HepG2 (cell line): ENCODE data around the gene CDHR5. TPM values are rescaled to one million over a fixed set of nuclear protein-coding genes. Genes with fewer than 3 reads are reported as not detected.

Experiments
- ATAC-seq: fragments of 200-7000 bp; cut with Tn5 transposase; 3 replicates; pipeline ENCODE4 v1.9.1; 2020; ENCODE audit warnings: mild to moderate bottlenecking, moderate library complexity
- BruUV-seq: library from RNA; stranded (reverse); fragments of 400-500 nt; replicated peaks from 2 replicates; lab custom pipeline; 2021; lab: Mats Ljungman, UMichigan
- CTCF ChIA-PET: fragments of 300-600 bp; formaldehyde crosslinking; extraction: SDS; loops from one replicate; lab custom pipeline; 2021; ENCODE audit warnings: low total read pairs, inconsistent platforms, low intra/inter-chr PET ratio; lab: Yijun Ruan, JAX
- POLR2A ChIA-PET: fragments of 350-600 bp; sonication (Branson Sonifier 250); formaldehyde crosslinking; loops from one replicate; lab custom pipeline; 2020; ENCODE audit warnings: antibody characterized with exemption, inconsistent platforms; lab: Yijun Ruan, JAX
- DNase-seq: peaks from one replicate; pipeline ENCODE4 v3.0.0-alpha.2; 2015; ENCODE audit warnings: low spot score
- FAIRE-seq: peaks from 3 replicates; lab custom pipeline; 2011; peaks lifted over from hg19 to GRCh38; lab: Jason Lieb, UNC
- H2AFZ ChIP-seq: one replicate; pipeline ENCODE4 v1.6.1; 2011; ENCODE audit warnings: low read length, inconsistent platforms
- H3K27ac ChIP-seq: fragments of 300-600 bp; 3 replicates; pipeline ENCODE4 v1.8.0; 2011; ENCODE audit warnings: mixed run types, mild to moderate bottlenecking, mixed read lengths, low read length, inconsistent platforms; ENCODE audit not compliant: insufficient read depth; ENCODE audit errors: extremely low read length
- H3K27me3 ChIP-seq, 2 experiments: fragments of 200-600 bp in 1 of 2; 2 replicates in 1 of 2; 3 replicates in 1 of 2; pipeline versions ENCODE4 v1.6.0 to v1.8.0; 2011; ENCODE audit warnings: low read length in 2 of 2, mild to moderate bottlenecking in 2 of 2, moderate library complexity in 2 of 2, inconsistent platforms in 1 of 2; ENCODE audit not compliant: insufficient read depth in 2 of 2, control insufficient read depth in 1 of 2
- H3K36me3 ChIP-seq, 2 experiments: fragments of 200-600 bp in 1 of 2; replicated peaks in 1 of 2; 2 replicates in 1 of 2; 3 replicates in 1 of 2; pipeline versions ENCODE4 v1.5.1 to v1.8.0; 2011; ENCODE audit warnings: low read length in 2 of 2, inconsistent platforms in 1 of 2; ENCODE audit not compliant: insufficient read depth in 2 of 2, control insufficient read depth in 1 of 2
- H3K4me1 ChIP-seq: 2 replicates; pipeline ENCODE4 v1.5.1; 2012; ENCODE audit warnings: low read length, inconsistent platforms; ENCODE audit not compliant: insufficient read depth
- H3K4me2 ChIP-seq: 2 replicates; pipeline ENCODE4 v1.6.0; 2011; ENCODE audit warnings: low read depth, low read length, inconsistent platforms
- H3K4me3 ChIP-seq, 3 experiments: fragments of 200-600 bp in 1 of 3; sonication (generic), shearing (Covaris generic) in 1 of 3; replicated peaks in 1 of 3; 2 replicates each; pipeline ENCODE4 v1.5.1; 2011 to 2016; ENCODE audit warnings: low read length in 3 of 3, inconsistent platforms in 2 of 3, low read depth in 2 of 3, mild to moderate bottlenecking in 2 of 3, control low read depth in 1 of 3, mixed read lengths in 1 of 3; ENCODE audit not compliant: insufficient read depth in 1 of 3
- H3K79me2 ChIP-seq: one replicate; pipeline ENCODE4 v1.6.1; 2011; ENCODE audit warnings: low read length, inconsistent platforms; ENCODE audit not compliant: insufficient read depth
- H3K9ac ChIP-seq: 2 replicates; pipeline ENCODE4 v1.6.0; 2011; ENCODE audit warnings: mild to moderate bottlenecking, low read depth, low read length, inconsistent platforms; ENCODE audit not compliant: insufficient read depth
- H3K9me3 ChIP-seq: 2 replicates; pipeline ENCODE4 v1.5.1; 2012; ENCODE audit warnings: mild to moderate bottlenecking, low read length
- H4K20me1 ChIP-seq: 2 replicates; pipeline ENCODE4 v1.6.0; 2011; ENCODE audit warnings: inconsistent platforms, mild to moderate bottlenecking, low read length, moderate library complexity; ENCODE audit not compliant: insufficient read depth
- AGO2 ChIP-seq: fragments of 200-400 bp; formaldehyde crosslinking; optimal IDR thresholded peaks from 2 replicates; pipeline ENCODE3; 2017; ENCODE audit warnings: mild to moderate bottlenecking, low read depth, low read length, moderate library complexity
- ATF7 ChIP-seq, 2 experiments: fragments of 450-650 bp in 1 of 2; sonication (generic) in 1 of 2; formaldehyde crosslinking in 1 of 2; IDR thresholded peaks; 2 replicates each; pipeline versions ENCODE4 v1.4.0 to v1.6.1; 2016 to 2020; ENCODE audit warnings: antibody characterized with exemption in 1 of 2, mild to moderate bottlenecking in 1 of 2, missing genetic modification reagents in 1 of 2
- MAFK ChIP-seq, 2 experiments: IDR thresholded peaks in 1 of 2; conservative IDR thresholded peaks in 1 of 2; 2 replicates each; pipeline ENCODE4 v1.6.1; 2011; ENCODE audit warnings: improper control_type of control experiment in 2 of 2, low read length in 2 of 2
- TEAD3 ChIP-seq: optimal IDR thresholded peaks from 2 replicates; pipeline ENCODE3; 2016; ENCODE audit warnings: borderline replicate concordance
- TMF1 ChIP-seq: sonication (generic); formaldehyde crosslinking; IDR thresholded peaks from 2 replicates; pipeline ENCODE4 v1.8.1; 2022; ENCODE audit warnings: low read depth, missing genetic modification reagents
- WGBS: methylation state at CpG from one replicate; pipeline ENCODE4 v1.1.6; 2017; ENCODE audit warnings: low lambda C conversion rate; 5-methylcytosine and 5-hydroxymethylcytosine counted together
- in situ Hi-C: cut with HindIII; loops from 2 replicates; pipeline ENCODE4 v1.10.0; 2017; ENCODE audit warnings: low pct_unique_long_range_greater_than_20kb; ENCODE audit not compliant: extremely low pct_ligation_motif_present
- intact Hi-C: fragments of 100-400 bp; cut with micrococcal nuclease; formaldehyde crosslinking; loops from one replicate; pipeline ENCODE4 v1.10.0; 2022; ENCODE audit not compliant: unreplicated experiment
- polyA plus RNA-seq, 8 experiments: library from polyadenylated mRNA; depleted of rRNA in 3 of 8; stranded (reverse) in 7 of 8; unstranded in 1 of 8; fragments of >200 nt; fragmentation: Illumina TruSeq in 4 of 8; extraction: Trizol in 4 of 8; gene quantifications; 2 replicates each; pipeline versions ENCODE4 v1.2.1 to v1.2.3, GENCODE V29; 2011 to 2016; ENCODE audit warnings: low read depth in 4 of 8, missing spikeins in 1 of 8, mixed read lengths in 1 of 8; ENCODE audit not compliant: insufficient read depth in 1 of 8
- total RNA-seq, 5 experiments: library from RNA; depleted of rRNA; stranded (reverse); fragments of >200 nt; fragmentation: Illumina TruSeq; extraction: Trizol; gene quantifications; 2 replicates each; pipeline ENCODE4 v1.2.3, GENCODE V29; 2016; ENCODE audit warnings: low read depth in 1 of 5

The CDHR5 gene
- total and polyA plus RNA-seq, 2 of the 13 experiments (the other 11 are each of a cell fraction or from before 2014, with no cell fraction given), result 0.46 to 0.71 TPM

- no peak for TF ChIP-seq MAFK (conservative IDR thresholded peaks at IDR 0.05 in 1 of 2, IDR thresholded peaks at IDR 0.05 in 1 of 2; ENCODE audit: low read length in 2 of 2)
- TF ChIP-seq TEAD3, result no peak
- TF ChIP-seq, all 625 proteins: peak for 3
Measured at GRCh38 chr11:607020-607780, 17.6 kb downstream of the CDHR5 start (continued).

GRCh38 chr11:606245-606644 lies 18.5 kb downstream of the CDHR5 start:
- ChIA-PET POLR2A (interaction anchor here (1.3 kb wide), 1 partner anchor 18 kb away, joined by 3 read pairs; no protein-coding TSS in a partner anchor), CTCF (no interaction called here)
- no CpG with 5 or more reads among the region's 19 CpGs for WGBS
- Histone ChIP-seq H3K36me3 (peaks cover 49 to 93% of the 10 kb centered on the region in 2 experiments; a peak in 4 of 5 replicates), H3K9me3 (no peaks in the 10 kb centered on the region), H2AFZ (no peak overlapping the region), H3K4me3 (no peak overlapping the region), H3K79me2 (no peaks in the 10 kb centered on the region), H3K4me2 (no peak overlapping the region), H4K20me1 (0 out of 2 replicates have a peak, but pooled peaks cover 4% of the 10 kb centered on the region), H3K4me1 (no peaks in the 10 kb centered on the region), H3K9ac (no peak overlapping the region), H3K27me3 (no peaks in the 10 kb centered on the region), H3K27ac (no peak overlapping the region)
- DNase-seq (no peak), FAIRE-seq (no peak), ATAC-seq (no peak)
- in situ Hi-C loops, result no loop called here
- intact Hi-C loops, result no loop called here
- TF ChIP-seq ATF7 (IDR thresholded peaks at IDR 0.05), result 0 out of 2 replicates have a peak, but pooled peaks have one; percentile 32
- no peak for TF ChIP-seq ATF7 (CRISPR knock-in tag; IDR thresholded peaks at IDR 0.05)
- TF ChIP-seq TMF1 (CRISPR knock-in tag), result no peak
- peak; percentile 42 for TF ChIP-seq AGO2
- no TSS peak for BruUV-seq
